ENCODE data around the gene LDLR. TPM values are rescaled to one million over a fixed set of nuclear protein-coding genes. Genes with fewer than 3 reads are reported as not detected.

Gene LDLR
- total and polyA plus RNA-seq, 10 donors = 7.0 to 117 (median 25.6) TPM

GRCh38 chr19:11127905-11128304 lies 38.6 kb downstream of the LDLR start:
- Histone ChIP-seq H3K4me3 (no peak overlapping the region), H3K36me3 (peaks cover 0 to 99% (median 71%) of the 10 kb centered on the region in 6 donors), H3K27ac (peak overlapping the region in 1 of 8 donors; percentile 7), H3K9me3 (no peaks in the 10 kb centered on the region), H3K27me3 (replicated peaks in 1 of 7) (no peaks in the 10 kb centered on the region), H3K4me1 (peaks cover 6 to 24% (median 18%) of the 10 kb centered on the region in 6 donors)
- 89 to 96% (median 93%) methylated on average over 15 of the region's 15 CpGs for WGBS, 5 donors
- intact Hi-C loops (cut with DNase I; ENCODE audit: low total_unique reads) = loop anchor here (5.0 kb wide), 1 partner anchor 74 kb away; no protein-coding TSS in a partner anchor
- TF ChIP-seq POLR2AphosphoS5 (IDR thresholded peaks at IDR 0.05) (no peak), CTCF (IDR thresholded peaks at IDR 0.05 in 8 of 11, conservative IDR thresholded peaks at IDR 0.05 in 3 of 11) (no peak), POLR2A (IDR thresholded peaks at IDR 0.05) (no peak)
- DNase-seq = no peak

GRCh38 chr19:11130824-11131455 lies 41.7 kb downstream of the LDLR start:
- Histone ChIP-seq H3K36me3 (peaks cover 0 to 87% (median 49%) of the 10 kb centered on the region in 6 donors), H3K27ac (peak overlapping the region; percentile 4 to 75 (median 38)), H3K27me3 (replicated peaks in 1 of 7) (no peaks in the 10 kb centered on the region), H3K4me1 (peaks cover 6 to 22% (median 17%) of the 10 kb centered on the region in 6 donors), H3K9me3 (no peaks in the 10 kb centered on the region), H3K4me3 (no peak overlapping the region)
- 46 to 55% (median 48%) methylated on average over 17 to 19 of the region's 19 CpGs for WGBS, 5 donors
- DNase-seq = peak; percentile 93
- TF ChIP-seq POLR2AphosphoS5 (IDR thresholded peaks at IDR 0.05) (peak; percentile 36 to 79 (median 76)), POLR2A (IDR thresholded peaks at IDR 0.05) (no peak), CTCF (IDR thresholded peaks at IDR 0.05 in 8 of 11, conservative IDR thresholded peaks at IDR 0.05 in 3 of 11) (peak; percentile 83 to 96 (median 94))
- intact Hi-C loops (cut with DNase I; ENCODE audit: low total_unique reads) = loop anchor here (5.0 kb wide), 1 partner anchor 94 kb away; no protein-coding TSS in a partner anchor

- no peak for TF ChIP-seq CTCF (IDR thresholded peaks at IDR 0.05 in 8 of 11, conservative IDR thresholded peaks at IDR 0.05 in 3 of 11)
- TF ChIP-seq POLR2A (IDR thresholded peaks at IDR 0.05) = no peak
- TF ChIP-seq POLR2AphosphoS5 (IDR thresholded peaks at IDR 0.05) = no peak
- intact Hi-C loops (cut with DNase I; ENCODE audit: low total_unique reads) = loop anchor here (5.0 kb wide), 1 partner anchor 94 kb away; no protein-coding TSS in a partner anchor
Measured at GRCh38 chr19:11131471-11131870, 42.2 kb downstream of the LDLR start.

More at GRCh38 chr19:11131471-11131870, 42.2 kb downstream of the LDLR start:
- 70 to 83% (median 81%) methylated on average over 7 of the region's 7 CpGs for WGBS, 5 donors
- H3K4me1 ChIP-seq = peaks cover 6 to 18% (median 12%) of the 10 kb centered on the region in 6 donors
- no peak for DNase-seq
- no peak overlapping the region for H3K4me3 ChIP-seq
- peak overlapping the region in 7 of 8 donors; percentile 4 to 75 (median 44) for H3K27ac ChIP-seq
- peaks cover 0 to 2% (median 0%) of the 10 kb centered on the region in 7 donors for H3K27me3 ChIP-seq (replicated peaks in 1 of 7)
- peaks cover 0 to 83% (median 49%) of the 10 kb centered on the region in 6 donors for H3K36me3 ChIP-seq
- H3K9me3 ChIP-seq = no peaks in the 10 kb centered on the region
